Stimulated activated naive CD8-positive, alpha-beta T cell treated with anti-CD3 and anti-CD28 coated beads, Interleukin-15, Interleukin-2, amounts not matched to agents 100 ng/mL and 50 ng/mL, for 24 hours (primary cell): ENCODE results near the gene RNF135.
"Not testable (repeated sequence)": the region's sequence is repeated elsewhere in the genome, so short reads cannot be mapped to it uniquely, and the experiment has no call there.

Experiments used
- H3K27ac Mint-ChIP-seq: one replicate; pipeline ENCODE4 v1.8.0; 2021; ENCODE audit warnings: mild to moderate bottlenecking, mixed read lengths
- H3K27me3 Mint-ChIP-seq: one replicate; pipeline ENCODE4 v1.8.0; 2021; ENCODE audit warnings: mixed read lengths
- H3K36me3 Mint-ChIP-seq: one replicate; pipeline ENCODE4 v1.8.0; 2021; ENCODE audit warnings: low read depth, mixed read lengths
- H3K4me1 Mint-ChIP-seq: one replicate; pipeline ENCODE4 v1.8.0; 2021; ENCODE audit warnings: low read depth, mixed read lengths
- H3K4me3 Mint-ChIP-seq: one replicate; pipeline ENCODE4 v1.8.0; 2021; ENCODE audit warnings: mild to moderate bottlenecking, mixed read lengths
- H3K9me3 Mint-ChIP-seq: one replicate; pipeline ENCODE4 v1.8.0; 2021; ENCODE audit warnings: mixed read lengths

RNF135 gene

GRCh38 chr17:30942308-30943079 is 28.3 kb upstream of the RNF135 start:
- H3K27ac Mint-ChIP-seq = no peak overlapping the region
- H3K4me3 Mint-ChIP-seq = no peak overlapping the region
- no peaks in the 10 kb centered on the region for H3K27me3 Mint-ChIP-seq
- no peaks in the 10 kb centered on the region for H3K36me3 Mint-ChIP-seq
- no peaks in the 10 kb centered on the region for H3K9me3 Mint-ChIP-seq
- H3K4me1 Mint-ChIP-seq = peaks cover 6% of the 10 kb centered on the region

GRCh38 chr17:30947796-30948195 is 23.0 kb upstream of the RNF135 start:
- H3K9me3 Mint-ChIP-seq = no peaks in the 10 kb centered on the region
- H3K27ac Mint-ChIP-seq = no peak overlapping the region
- no peaks in the 10 kb centered on the region for H3K4me1 Mint-ChIP-seq
- no peak overlapping the region for H3K4me3 Mint-ChIP-seq
- H3K27me3 Mint-ChIP-seq = no peaks in the 10 kb centered on the region
- H3K36me3 Mint-ChIP-seq = no peaks in the 10 kb centered on the region

GRCh38 chr17:30950189-30950588 is 20.6 kb upstream of the RNF135 start:
- H3K9me3 Mint-ChIP-seq = no peaks in the 10 kb centered on the region
- H3K4me3 Mint-ChIP-seq = no peak overlapping the region
- no peak overlapping the region for H3K27ac Mint-ChIP-seq
- no peaks in the 10 kb centered on the region for H3K36me3 Mint-ChIP-seq
- H3K27me3 Mint-ChIP-seq = no peaks in the 10 kb centered on the region
- no peaks in the 10 kb centered on the region for H3K4me1 Mint-ChIP-seq

GRCh38 chr17:30950669-30951399 is 20.0 kb upstream of the RNF135 start:
- Mint-ChIP-seq H3K4me1 (no peaks in the 10 kb centered on the region), H3K4me3 (no peak overlapping the region), H3K36me3 (no peaks in the 10 kb centered on the region), H3K27ac (no peak overlapping the region), H3K9me3 (no peaks in the 10 kb centered on the region), H3K27me3 (no peaks in the 10 kb centered on the region)

- Mint-ChIP-seq H3K27ac (peak overlapping the region; percentile 31), H3K4me3 (no peak overlapping the region)
These were observed 18.0 kb upstream of the RNF135 start for GRCh38 chr17:30952638-30953393.

GRCh38 chr17:30954046-30954830 is 16.6 kb upstream of the RNF135 start:
- no peak overlapping the region for H3K4me3 Mint-ChIP-seq
- H3K4me1 Mint-ChIP-seq = peaks cover 7% of the 10 kb centered on the region
- H3K36me3 Mint-ChIP-seq = no peaks in the 10 kb centered on the region
- H3K9me3 Mint-ChIP-seq = no peaks in the 10 kb centered on the region
- H3K27me3 Mint-ChIP-seq = peaks cover 7% of the 10 kb centered on the region
- no peak overlapping the region for H3K27ac Mint-ChIP-seq

More at GRCh38 chr17:30952638-30953393, 18.0 kb upstream of the RNF135 start:
- no peaks in the 10 kb centered on the region for H3K36me3 Mint-ChIP-seq
- H3K27me3 Mint-ChIP-seq = no peaks in the 10 kb centered on the region
- no peaks in the 10 kb centered on the region for H3K4me1 Mint-ChIP-seq
- H3K9me3 Mint-ChIP-seq = no peaks in the 10 kb centered on the region

GRCh38 chr17:30956764-30957374 is 14.0 kb upstream of the RNF135 start:
- H3K36me3 Mint-ChIP-seq = no peaks in the 10 kb centered on the region
- H3K4me3 Mint-ChIP-seq = no peak overlapping the region

GRCh38 chr17:30957741-30958140 is 13.1 kb upstream of the RNF135 start:
- Mint-ChIP-seq H3K9me3 (no peaks in the 10 kb centered on the region), H3K27me3 (peaks cover 7% of the 10 kb centered on the region), H3K4me1 (peaks cover 18% of the 10 kb centered on the region), H3K36me3 (no peaks in the 10 kb centered on the region), H3K27ac (no peak overlapping the region), H3K4me3 (no peak overlapping the region)

More at GRCh38 chr17:30956764-30957374, 14.0 kb upstream of the RNF135 start:
- Mint-ChIP-seq H3K4me1 (peaks cover 15% of the 10 kb centered on the region), H3K27me3 (peaks cover 7% of the 10 kb centered on the region), H3K27ac (no peak overlapping the region), H3K9me3 (no peaks in the 10 kb centered on the region)

- Mint-ChIP-seq H3K27ac (no peak overlapping the region), H3K4me3 (no peak overlapping the region), H3K27me3 (peaks cover 7% of the 10 kb centered on the region), H3K36me3 (no peaks in the 10 kb centered on the region), H3K4me1 (peaks cover 18% of the 10 kb centered on the region), H3K9me3 (no peaks in the 10 kb centered on the region)
These were observed 12.7 kb upstream of the RNF135 start for GRCh38 chr17:30958187-30958586.

- Mint-ChIP-seq H3K27me3 (peaks cover 7% of the 10 kb centered on the region), H3K4me3 (no peak overlapping the region), H3K27ac (no peak overlapping the region), H3K4me1 (peaks cover 18% of the 10 kb centered on the region), H3K9me3 (no peaks in the 10 kb centered on the region), H3K36me3 (no peaks in the 10 kb centered on the region)
These were observed 9.3 kb upstream of the RNF135 start for GRCh38 chr17:30961209-30962188.

GRCh38 chr17:30964312-30964711 is 6.5 kb upstream of the RNF135 start:
- H3K36me3 Mint-ChIP-seq, H3K4me3 Mint-ChIP-seq, H3K27ac Mint-ChIP-seq, H3K9me3 Mint-ChIP-seq, H3K27me3 Mint-ChIP-seq: not testable (repeated sequence)
- peaks cover 27% of the 10 kb centered on the region for H3K4me1 Mint-ChIP-seq

GRCh38 chr17:30964876-30965275 is 6.0 kb upstream of the RNF135 start:
- Mint-ChIP-seq H3K36me3 (no peaks in the 10 kb centered on the region), H3K4me3 (no peak overlapping the region), H3K9me3 (no peaks in the 10 kb centered on the region), H3K27ac (no peak overlapping the region), H3K27me3 (peaks cover 10% of the 10 kb centered on the region), H3K4me1 (peaks cover 31% of the 10 kb centered on the region)

- Mint-ChIP-seq H3K4me1 (peaks cover 39% of the 10 kb centered on the region), H3K27me3 (peaks cover 13% of the 10 kb centered on the region), H3K27ac (no peak overlapping the region), H3K4me3 (no peak overlapping the region), H3K36me3 (no peaks in the 10 kb centered on the region), H3K9me3 (no peaks in the 10 kb centered on the region)
These were observed 5.2 kb upstream of the RNF135 start for GRCh38 chr17:30965686-30966085.
